HepG2 (cell line): ENCODE data around the gene ADGRL1. TPM values are rescaled to one million over a fixed set of nuclear protein-coding genes. Genes with fewer than 3 reads are reported as not detected.
"Not testable (repeated sequence)": the region's sequence is repeated elsewhere in the genome, so short reads cannot be mapped to it uniquely, and the experiment has no call there.

Experiments used
- HNF4G ChIP-seq, 2 experiments: sonication (generic) in 1 of 2; formaldehyde crosslinking in 1 of 2; IDR thresholded peaks; 2 replicates each; pipeline versions ENCODE4 v1.4.0 to v1.6.1; 2011 to 2020; ENCODE audit warnings: borderline replicate concordance in 2 of 2, low read depth in 2 of 2, mild to moderate bottlenecking in 2 of 2, low read length in 1 of 2, missing genetic modification reagents in 1 of 2, moderate library complexity in 1 of 2
- HOXA3 ChIP-seq: sonication (generic); formaldehyde crosslinking; IDR thresholded peaks from 2 replicates; pipeline ENCODE4 v1.5.0; 2020; ENCODE audit warnings: missing genetic modification reagents
- KAT8 ChIP-seq: IDR thresholded peaks from 2 replicates; pipeline ENCODE4 v1.6.1; 2016; ENCODE audit warnings: missing genetic modification reagents, missing compliant biosample characterization
- MAZ ChIP-seq, 2 experiments: sonication (generic) in 1 of 2; formaldehyde crosslinking in 1 of 2; IDR thresholded peaks; 2 replicates each; pipeline versions ENCODE4 v1.5.0 to v1.6.1; 2012 to 2020; ENCODE audit warnings: low read depth in 2 of 2, mild to moderate bottlenecking in 2 of 2, borderline replicate concordance in 1 of 2, improper control_type of control experiment in 1 of 2, low read length in 1 of 2, missing genetic modification reagents in 1 of 2, moderate library complexity in 1 of 2
- MEIS2 ChIP-seq: sonication (generic); formaldehyde crosslinking; IDR thresholded peaks from 2 replicates; pipeline ENCODE4 v1.9.0; 2021; ENCODE audit warnings: mild to moderate bottlenecking, missing genetic modification reagents
- NRL ChIP-seq: sonication (generic); formaldehyde crosslinking; IDR thresholded peaks from 2 replicates; pipeline ENCODE4 v1.5.0; 2020; ENCODE audit warnings: missing genetic modification reagents, mild to moderate bottlenecking, moderate library complexity, borderline replicate concordance
- PCBP1 ChIP-seq: fragments of 200-400 bp; formaldehyde crosslinking; IDR thresholded peaks from 2 replicates; pipeline ENCODE4 v1.6.1; 2017; ENCODE audit warnings: mild to moderate bottlenecking, low read depth, low read length, borderline replicate concordance
- SAP130 ChIP-seq: IDR thresholded peaks from 2 replicates; pipeline ENCODE4 v1.6.1; 2016; ENCODE audit warnings: low read depth
- TARDBP ChIP-seq: sonication (generic); formaldehyde crosslinking; IDR thresholded peaks from 2 replicates; pipeline ENCODE4 v1.8.0; 2022; ENCODE audit warnings: mild to moderate bottlenecking, missing genetic modification reagents
- THAP11 ChIP-seq: IDR thresholded peaks from 2 replicates; pipeline ENCODE4 v1.6.1; 2016; ENCODE audit warnings: missing biosample characterization, missing genetic modification reagents
- YY1 ChIP-seq: IDR thresholded peaks from 2 replicates; pipeline ENCODE4 v1.6.1; 2011; ENCODE audit warnings: low read length, low read depth, moderate library complexity, mild to moderate bottlenecking; ENCODE audit not compliant: insufficient read depth, insufficient replicate concordance
- ZMYM3 ChIP-seq: sonication (generic); formaldehyde crosslinking; IDR thresholded peaks from 2 replicates; pipeline ENCODE4 v1.5.1; 2020; ENCODE audit warnings: mild to moderate bottlenecking, missing genetic modification reagents
- ZNF280D ChIP-seq: sonication (generic); formaldehyde crosslinking; IDR thresholded peaks from 2 replicates; pipeline ENCODE4 v1.5.1; 2020; ENCODE audit warnings: mild to moderate bottlenecking, missing genetic modification reagents
- ZNF331 ChIP-seq: sonication (generic); formaldehyde crosslinking; IDR thresholded peaks from 2 replicates; pipeline ENCODE4 v1.4.0; 2020; ENCODE audit warnings: missing genetic modification reagents
- ZNF430 ChIP-seq: sonication (generic); formaldehyde crosslinking; IDR thresholded peaks from 2 replicates; pipeline ENCODE4 v1.9.0; 2021; ENCODE audit warnings: mild to moderate bottlenecking, missing genetic modification reagents
- ZNF788 ChIP-seq: sonication (generic); formaldehyde crosslinking; IDR thresholded peaks from 2 replicates; pipeline ENCODE4 v1.5.0; 2020; ENCODE audit warnings: mild to moderate bottlenecking, missing genetic modification reagents, borderline replicate concordance
- ZSCAN25 ChIP-seq: sonication (generic); formaldehyde crosslinking; IDR thresholded peaks from 2 replicates; pipeline ENCODE4 v1.8.0; 2022; ENCODE audit warnings: mild to moderate bottlenecking, missing genetic modification reagents
- polyA plus RNA-seq, 8 experiments: library from polyadenylated mRNA; depleted of rRNA in 3 of 8; stranded (reverse) in 7 of 8; unstranded in 1 of 8; fragments of >200 nt; fragmentation: Illumina TruSeq in 4 of 8; extraction: Trizol in 4 of 8; gene quantifications; 2 replicates each; pipeline versions ENCODE4 v1.2.1 to v1.2.3, GENCODE V29; 2011 to 2016; ENCODE audit warnings: low read depth in 4 of 8, missing spikeins in 1 of 8, mixed read lengths in 1 of 8; ENCODE audit not compliant: insufficient read depth in 1 of 8
- total RNA-seq, 5 experiments: library from RNA; depleted of rRNA; stranded (reverse); fragments of >200 nt; fragmentation: Illumina TruSeq; extraction: Trizol; gene quantifications; 2 replicates each; pipeline ENCODE4 v1.2.3, GENCODE V29; 2016; ENCODE audit warnings: low read depth in 1 of 5
- TF ChIP-seq, protein P1 (sequence below): sonication (generic); formaldehyde crosslinking; IDR thresholded peaks from 2 replicates; pipeline ENCODE4 v1.4.0; 2020; ENCODE audit warnings: missing genetic modification reagents, borderline replicate concordance
- TF ChIP-seq, protein P2 (sequence below): IDR thresholded peaks from 2 replicates; pipeline ENCODE4 v1.6.1; 2016; ENCODE audit warnings: missing compliant biosample characterization, missing genetic modification reagents, borderline replicate concordance

Gene ADGRL1
- total and polyA plus RNA-seq, 2 of the 13 experiments (the other 11 are each of a cell fraction or from before 2014, with no cell fraction given): 0.49 to 1.7 TPM

- TF ChIP-seq, protein P1, sequence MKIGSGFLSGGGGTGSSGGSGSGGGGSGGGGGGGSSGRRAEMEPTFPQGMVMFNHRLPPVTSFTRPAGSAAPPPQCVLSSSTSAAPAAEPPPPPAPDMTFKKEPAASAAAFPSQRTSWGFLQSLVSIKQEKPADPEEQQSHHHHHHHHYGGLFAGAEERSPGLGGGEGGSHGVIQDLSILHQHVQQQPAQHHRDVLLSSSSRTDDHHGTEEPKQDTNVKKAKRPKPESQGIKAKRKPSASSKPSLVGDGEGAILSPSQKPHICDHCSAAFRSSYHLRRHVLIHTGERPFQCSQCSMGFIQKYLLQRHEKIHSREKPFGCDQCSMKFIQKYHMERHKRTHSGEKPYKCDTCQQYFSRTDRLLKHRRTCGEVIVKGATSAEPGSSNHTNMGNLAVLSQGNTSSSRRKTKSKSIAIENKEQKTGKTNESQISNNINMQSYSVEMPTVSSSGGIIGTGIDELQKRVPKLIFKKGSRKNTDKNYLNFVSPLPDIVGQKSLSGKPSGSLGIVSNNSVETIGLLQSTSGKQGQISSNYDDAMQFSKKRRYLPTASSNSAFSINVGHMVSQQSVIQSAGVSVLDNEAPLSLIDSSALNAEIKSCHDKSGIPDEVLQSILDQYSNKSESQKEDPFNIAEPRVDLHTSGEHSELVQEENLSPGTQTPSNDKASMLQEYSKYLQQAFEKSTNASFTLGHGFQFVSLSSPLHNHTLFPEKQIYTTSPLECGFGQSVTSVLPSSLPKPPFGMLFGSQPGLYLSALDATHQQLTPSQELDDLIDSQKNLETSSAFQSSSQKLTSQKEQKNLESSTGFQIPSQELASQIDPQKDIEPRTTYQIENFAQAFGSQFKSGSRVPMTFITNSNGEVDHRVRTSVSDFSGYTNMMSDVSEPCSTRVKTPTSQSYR (CRISPR knock-in tag): peak; percentile 89
- TF ChIP-seq THAP11 (0 out of 2 replicates have a peak, but pooled peaks have one; percentile 23), ZNF788 (CRISPR knock-in tag) (0 out of 2 replicates have a peak, but pooled peaks have one; percentile 21), ZNF280D (CRISPR knock-in tag) (0 out of 2 replicates have a peak, but pooled peaks have one; percentile 22), NRL (peak; percentile 59; the same call in 1 of the 2 replicates), HNF4G (IDR thresholded peaks at IDR 0.05; ENCODE audit: borderline replicate concordance, low read depth, low read length) (0 out of 2 replicates have a peak, but pooled peaks have one; percentile 18), ZNF430 (CRISPR knock-in tag) (0 out of 2 replicates have a peak, but pooled peaks have one; percentile 29), PCBP1 (0 out of 2 replicates have a peak, but pooled peaks have one; percentile 64), YY1 (peak; percentile 67), ZNF331 (CRISPR knock-in tag) (0 out of 2 replicates have a peak, but pooled peaks have one; percentile 26), ZMYM3 (CRISPR knock-in tag) (peak; percentile 46; the same call in 1 of the 2 replicates), KAT8 (CRISPR knock-in tag) (peak; percentile 11; the same call in 1 of the 2 replicates), TARDBP (peak; percentile 42), HOXA3 (CRISPR knock-in tag) (peak; percentile 11; the same call in 1 of the 2 replicates), MAZ (IDR thresholded peaks at IDR 0.05; ENCODE audit: borderline replicate concordance, low read depth, low read length) (peak; percentile 69), MAZ (CRISPR knock-in tag; IDR thresholded peaks at IDR 0.05; ENCODE audit: low read depth) (peak; percentile 66), SAP130 (peak; percentile 21), ZSCAN25 (CRISPR knock-in tag) (peak; percentile 98), MEIS2 (CRISPR knock-in tag) (peak; percentile 23; the same call in 1 of the 2 replicates)
- TF ChIP-seq, protein P2, sequence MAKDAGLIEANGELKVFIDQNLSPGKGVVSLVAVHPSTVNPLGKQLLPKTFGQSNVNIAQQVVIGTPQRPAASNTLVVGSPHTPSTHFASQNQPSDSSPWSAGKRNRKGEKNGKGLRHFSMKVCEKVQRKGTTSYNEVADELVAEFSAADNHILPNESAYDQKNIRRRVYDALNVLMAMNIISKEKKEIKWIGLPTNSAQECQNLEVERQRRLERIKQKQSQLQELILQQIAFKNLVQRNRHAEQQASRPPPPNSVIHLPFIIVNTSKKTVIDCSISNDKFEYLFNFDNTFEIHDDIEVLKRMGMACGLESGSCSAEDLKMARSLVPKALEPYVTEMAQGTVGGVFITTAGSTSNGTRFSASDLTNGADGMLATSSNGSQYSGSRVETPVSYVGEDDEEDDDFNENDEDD (CRISPR knock-in tag): peak; percentile 23; the same call in 1 of the 2 replicates
- TF ChIP-seq HNF4G (CRISPR knock-in tag; IDR thresholded peaks at IDR 0.05; ENCODE audit: borderline replicate concordance, low read depth): not testable (repeated sequence)
Observed at GRCh38 chr19:14206737-14207726, 1.1 kb upstream of the ADGRL1 start (continued).
